Panc1 (cell line): ENCODE measurements around the gene CDIPT. TPM values are rescaled to one million over a fixed set of nuclear protein-coding genes. Genes with fewer than 3 reads are reported as not detected.

ENCODE experiments used
- ATAC-seq: fragments of 200-7000 bp; cut with Tn5 transposase; 2 replicates; pipeline ENCODE4 v1.9.1; 2020; ENCODE audit warnings: mild to moderate bottlenecking, moderate library complexity
- BruUV-seq: library from RNA; stranded (reverse); fragments of 400-500 nt; replicated peaks from 2 replicates; lab custom pipeline; 2021; lab: Mats Ljungman, UMichigan
- CTCF ChIA-PET: fragments of 300-600 bp; sonication (Branson Sonifier 250); formaldehyde crosslinking; loops from one replicate; lab custom pipeline; 2022; ENCODE audit warnings: antibody characterized with exemption; lab: Charles Lee
- POLR2A ChIA-PET: fragments of 300-600 bp; sonication (Branson Sonifier 250); formaldehyde crosslinking; loops from one replicate; lab custom pipeline; 2022; ENCODE audit warnings: antibody characterized with exemption; lab: Charles Lee
- DNase-seq: peaks from one replicate; pipeline ENCODE4 v3.0.0-alpha.2; 2010; ENCODE audit warnings: low read depth, low spot score
- H3K27ac ChIP-seq: 2 replicates; pipeline ENCODE4 v1.5.1; 2011; ENCODE audit warnings: mild to moderate bottlenecking, low read length, inconsistent platforms
- H3K27me3 ChIP-seq: fragments of 200-500 bp; sonication (Bioruptor generic); 2 replicates; pipeline ENCODE4 v1.6.0; 2014; ENCODE audit warnings: low read length, inconsistent platforms; ENCODE audit not compliant: control insufficient read depth, insufficient read depth
- H3K36me3 ChIP-seq: fragments of 200-500 bp; sonication (Bioruptor generic); 2 replicates; pipeline ENCODE4 v1.5.1; 2014; ENCODE audit warnings: inconsistent platforms, mild to moderate bottlenecking, low read length, moderate library complexity; ENCODE audit not compliant: control insufficient read depth, insufficient read depth
- H3K4me1 ChIP-seq: 2 replicates; pipeline ENCODE4 v1.5.1; 2011; ENCODE audit warnings: inconsistent platforms, mild to moderate bottlenecking, low read length, moderate library complexity; ENCODE audit not compliant: control insufficient read depth, insufficient read depth
- H3K4me3 ChIP-seq, 2 experiments: 2 replicates each; pipeline ENCODE4 v1.5.1; 2011 to 2012; ENCODE audit warnings: low read depth in 2 of 2, low read length in 2 of 2, mild to moderate bottlenecking in 2 of 2, inconsistent platforms in 1 of 2, moderate library complexity in 1 of 2
- H3K9me3 ChIP-seq: fragments of 200-500 bp; sonication (Bioruptor generic); 2 replicates; pipeline ENCODE4 v1.5.1; 2014; ENCODE audit warnings: low read depth, mild to moderate bottlenecking, inconsistent platforms, low read length, moderate library complexity; ENCODE audit not compliant: control insufficient read depth, insufficient read depth
- CTCF ChIP-seq: fragments of 450-650 bp; IDR thresholded peaks from 2 replicates; pipeline ENCODE4 v1.5.1; 2017; ENCODE audit warnings: mild to moderate bottlenecking
- POLR2AphosphoS5 ChIP-seq: IDR thresholded peaks from 2 replicates; pipeline ENCODE4 v1.6.1; 2012; ENCODE audit warnings: mild to moderate bottlenecking, low read depth, low read length, moderate library complexity
- REST ChIP-seq, 2 experiments: IDR thresholded peaks; 2 replicates each; pipeline ENCODE4 v1.6.1; 2011 to 2012; ENCODE audit warnings: low read depth in 2 of 2, control low read depth in 1 of 2, low read length in 1 of 2, mild to moderate bottlenecking in 1 of 2, moderate library complexity in 1 of 2; ENCODE audit not compliant: insufficient read depth in 1 of 2
- SIN3A ChIP-seq: IDR thresholded peaks from 2 replicates; pipeline ENCODE4 v1.6.1; 2012; ENCODE audit warnings: low read depth, mild to moderate bottlenecking, low read length, moderate library complexity, borderline replicate concordance; ENCODE audit not compliant: insufficient read depth
- TCF7L2 ChIP-seq: IDR thresholded peaks from 2 replicates; pipeline ENCODE4 v1.6.1; 2011; ENCODE audit warnings: mild to moderate bottlenecking, low read depth, low read length, inconsistent platforms
- in situ Hi-C: cut with HindIII; loops from 2 replicates; pipeline ENCODE4 v1.10.0; 2016; ENCODE audit warnings: low sequenced_read_pairs, low pct_unique_long_range_greater_than_20kb
- intact Hi-C: fragments of 100-400 bp; cut with micrococcal nuclease; formaldehyde crosslinking; loops from one replicate; pipeline ENCODE4 v1.10.0; 2022; ENCODE audit not compliant: unreplicated experiment
- total RNA-seq: library from RNA; stranded (reverse); gene quantifications from one replicate; pipeline ENCODE4 v1.2.1, GENCODE V29; 2021; ENCODE audit not compliant: unreplicated experiment

Gene CDIPT
- total RNA-seq, 1 experiment from 2014 or later = 71.6 TPM

GRCh38 chr16:29909391-29909790, 46.4 kb upstream of the CDIPT start:
- intact Hi-C loops = no loop called here
- ATAC-seq = no peak

GRCh38 chr16:29908719-29909220, 45.7 kb upstream of the CDIPT start:
- H3K4me3 ChIP-seq = no peak overlapping the region
- H3K36me3 ChIP-seq = no peaks in the 10 kb centered on the region
- TF ChIP-seq REST (IDR thresholded peaks at IDR 0.05; ENCODE audit: insufficient read depth in 1 of 2, low read depth in 2 of 2, low read length in 1 of 2) (no peak), CTCF (no peak), TCF7L2 (no peak), POLR2AphosphoS5 (no peak)
- no peaks in the 10 kb centered on the region for H3K4me1 ChIP-seq
- ChIA-PET POLR2A (interaction anchor here (0.7 kb wide), 1 partner anchor 179 kb away, joined by 7 read pairs; no protein-coding TSS in a partner anchor), CTCF (interaction anchor here (0.6 kb wide), 1 partner anchor 1061 kb away, joined by 14 read pairs; no protein-coding TSS in a partner anchor)
- ATAC-seq (no peak), DNase-seq (no peak)
- H3K9me3 ChIP-seq = no peaks in the 10 kb centered on the region
- no peak overlapping the region for H3K27ac ChIP-seq
- no peaks in the 10 kb centered on the region for H3K27me3 ChIP-seq
- in situ Hi-C loops = no loop called here
- intact Hi-C loops = no loop called here
- BruUV-seq = TSS peak; percentile 53

More at GRCh38 chr16:29909391-29909790, 46.4 kb upstream of the CDIPT start:
- DNase-seq = no peak
- Histone ChIP-seq H3K4me3 (no peak overlapping the region), H3K9me3 (no peaks in the 10 kb centered on the region), H3K4me1 (no peaks in the 10 kb centered on the region), H3K27me3 (no peaks in the 10 kb centered on the region), H3K36me3 (no peaks in the 10 kb centered on the region), H3K27ac (no peak overlapping the region)
- BruUV-seq = no TSS peak
- ChIA-PET CTCF (interaction anchor here (0.6 kb wide), 1 partner anchor 1061 kb away, joined by 14 read pairs; no protein-coding TSS in a partner anchor), POLR2A (interaction anchor here (0.6 kb wide), 1 partner anchor 11 kb away, joined by 4 read pairs; no protein-coding TSS in a partner anchor)
- in situ Hi-C loops = no loop called here
- TF ChIP-seq REST (IDR thresholded peaks at IDR 0.05; ENCODE audit: insufficient read depth in 1 of 2, low read depth in 2 of 2, low read length in 1 of 2) (no peak), TCF7L2 (no peak), POLR2AphosphoS5 (no peak), CTCF (no peak), SIN3A (no peak)
